HG02678 (cell line): Measurements from ENCODE around the gene MEG3.
"Not testable (repeated sequence)": the region's sequence is repeated elsewhere in the genome, so short reads cannot be mapped to it uniquely, and the experiment has no call there.

Experiments used
- ATAC-seq: cut with Tn5 transposase; IDR thresholded peaks from one replicate; pipeline ENCODE4 v1.9.1; 2021; ENCODE audit warnings: mild to moderate bottlenecking, moderate library complexity; ENCODE audit not compliant: unreplicated experiment

MEG3 gene

GRCh38 chr14:100788517-100788916 is 37.4 kb upstream of the MEG3 start:
- no peak for ATAC-seq

GRCh38 chr14:100788942-100789341 is 37.0 kb upstream of the MEG3 start:
- ATAC-seq = no peak

GRCh38 chr14:100789460-100790417 is 36.2 kb upstream of the MEG3 start:
- ATAC-seq = no peak

- ATAC-seq = no peak
Observed at GRCh38 chr14:100790502-100791347, 35.2 kb upstream of the MEG3 start.

- ATAC-seq = no peak
Observed at GRCh38 chr14:100791348-100791735, 34.6 kb upstream of the MEG3 start.

- ATAC-seq = no peak
Observed at GRCh38 chr14:100791995-100792394, 33.9 kb upstream of the MEG3 start.

GRCh38 chr14:100796946-100797345 is 29.0 kb upstream of the MEG3 start:
- no peak for ATAC-seq

GRCh38 chr14:100800041-100800440 is 25.9 kb upstream of the MEG3 start:
- no peak for ATAC-seq

- ATAC-seq = not testable (repeated sequence)
Observed at GRCh38 chr14:100801433-100801832, 24.5 kb upstream of the MEG3 start.

- ATAC-seq = no peak
Observed at GRCh38 chr14:100802179-100802578, 23.7 kb upstream of the MEG3 start.

GRCh38 chr14:100802766-100803165 is 23.2 kb upstream of the MEG3 start:
- ATAC-seq = no peak

GRCh38 chr14:100803226-100803625 is 22.7 kb upstream of the MEG3 start:
- ATAC-seq = no peak

- ATAC-seq = no peak
Observed at GRCh38 chr14:100803676-100804075, 22.2 kb upstream of the MEG3 start.

- ATAC-seq = no peak
Observed at GRCh38 chr14:100804138-100804537, 21.8 kb upstream of the MEG3 start.

- ATAC-seq = no peak
Observed at GRCh38 chr14:100804558-100805309, 21.2 kb upstream of the MEG3 start.

GRCh38 chr14:100806386-100806785 is 19.5 kb upstream of the MEG3 start:
- ATAC-seq = no peak

GRCh38 chr14:100807496-100807895 is 18.4 kb upstream of the MEG3 start:
- ATAC-seq = no peak

GRCh38 chr14:100807979-100808734 is 17.8 kb upstream of the MEG3 start:
- ATAC-seq = no peak

- ATAC-seq = no peak
Observed at GRCh38 chr14:100810435-100810834, 15.5 kb upstream of the MEG3 start.

- no peak for ATAC-seq
Observed at GRCh38 chr14:100810861-100811461, 15.0 kb upstream of the MEG3 start.
